A673 (cell line): ENCODE measurements around the gene SNX32. TPM values are rescaled to one million over a fixed set of nuclear protein-coding genes. Genes with fewer than 3 reads are reported as not detected.

Experiments used
- BruUV-seq: library from RNA; stranded (reverse); fragments of 400-500 nt; replicated peaks from 2 replicates; lab custom pipeline; 2021; lab: Mats Ljungman, UMichigan
- CTCF ChIA-PET: fragments of 300-600 bp; sonication (Branson Sonifier 250); formaldehyde crosslinking; loops from one replicate; lab custom pipeline; 2022; ENCODE audit warnings: antibody characterized with exemption; lab: Charles Lee
- POLR2A ChIA-PET: fragments of 300-600 bp; sonication (Branson Sonifier 250); formaldehyde crosslinking; loops from one replicate; lab custom pipeline; 2022; ENCODE audit warnings: antibody characterized with exemption; ENCODE audit not compliant: low non-redundant PET; lab: Charles Lee
- DNase-seq: peaks from one replicate; pipeline ENCODE4 v3.0.0-alpha.2; 2015; ENCODE audit warnings: low spot score
- H3K27ac ChIP-seq: fragments of 200-600 bp; sonication (generic); 2 replicates; pipeline ENCODE4 v1.5.1; 2016; ENCODE audit warnings: mixed run types, low read depth, mild to moderate bottlenecking, mixed read lengths, antibody characterized with exemption, low read length; ENCODE audit not compliant: poor library complexity, severe bottlenecking
- H3K27me3 ChIP-seq: fragments of 200-600 bp; sonication (generic); replicated peaks from 2 replicates; pipeline ENCODE4 v1.6.1; 2017; ENCODE audit warnings: mixed run types, low read depth, mild to moderate bottlenecking, mixed read lengths, antibody characterized with exemption, low read length; ENCODE audit not compliant: insufficient read depth, poor library complexity
- H3K36me3 ChIP-seq: fragments of 200-600 bp; sonication (generic); 2 replicates; pipeline ENCODE4 v1.6.1; 2016; ENCODE audit warnings: mixed run types, mild to moderate bottlenecking, mixed read lengths, antibody characterized with exemption, low read length; ENCODE audit not compliant: insufficient read depth, poor library complexity, severe bottlenecking
- H3K4me1 ChIP-seq: fragments of 200-600 bp; sonication (generic); 2 replicates; pipeline ENCODE4 v1.6.1; 2017; ENCODE audit warnings: mixed run types, mild to moderate bottlenecking, mixed read lengths, antibody characterized with exemption, low read length; ENCODE audit not compliant: insufficient read depth, poor library complexity, severe bottlenecking
- H3K4me3 ChIP-seq: fragments of 200-600 bp; sonication (generic); 2 replicates; pipeline ENCODE4 v1.5.1; 2016; ENCODE audit warnings: low read depth, mixed run types, mild to moderate bottlenecking, mixed read lengths, low read length; ENCODE audit not compliant: poor library complexity, severe bottlenecking
- H3K9me3 ChIP-seq: fragments of 200-600 bp; sonication (generic); 2 replicates; pipeline ENCODE4 v1.6.1; 2016; ENCODE audit warnings: mixed run types, low read depth, mild to moderate bottlenecking, mixed read lengths, antibody characterized with exemption, low read length; ENCODE audit not compliant: poor library complexity, severe bottlenecking
- EZH2 ChIP-seq: fragments of 200-600 bp; sonication (generic); IDR thresholded peaks from 2 replicates; pipeline ENCODE4 v1.6.1; 2017; ENCODE audit warnings: borderline replicate concordance, low read depth, mild to moderate bottlenecking, mixed read lengths, antibody characterized with exemption, low read length; ENCODE audit not compliant: poor library complexity, severe bottlenecking
- intact Hi-C: fragments of 100-400 bp; cut with micrococcal nuclease; formaldehyde crosslinking; loops from one replicate; pipeline ENCODE4 v1.10.0; 2022; ENCODE audit not compliant: unreplicated experiment
- total RNA-seq: library from RNA; stranded (reverse); gene quantifications from 2 replicates; pipeline ENCODE4 v1.2.3, GENCODE V29; 2021
- TF ChIP-seq, protein P1 (sequence below): fragments of 300-800, 200-600 bp; sonication (generic); conservative IDR thresholded peaks from 2 replicates; pipeline ENCODE4 v1.5.1; 2017; ENCODE audit warnings: low read depth, mild to moderate bottlenecking, antibody characterized with exemption, low read length, moderate library complexity, mixed read lengths

The SNX32 gene
- total RNA-seq, 1 experiment from 2014 or later = 2.1 TPM

DNA sequence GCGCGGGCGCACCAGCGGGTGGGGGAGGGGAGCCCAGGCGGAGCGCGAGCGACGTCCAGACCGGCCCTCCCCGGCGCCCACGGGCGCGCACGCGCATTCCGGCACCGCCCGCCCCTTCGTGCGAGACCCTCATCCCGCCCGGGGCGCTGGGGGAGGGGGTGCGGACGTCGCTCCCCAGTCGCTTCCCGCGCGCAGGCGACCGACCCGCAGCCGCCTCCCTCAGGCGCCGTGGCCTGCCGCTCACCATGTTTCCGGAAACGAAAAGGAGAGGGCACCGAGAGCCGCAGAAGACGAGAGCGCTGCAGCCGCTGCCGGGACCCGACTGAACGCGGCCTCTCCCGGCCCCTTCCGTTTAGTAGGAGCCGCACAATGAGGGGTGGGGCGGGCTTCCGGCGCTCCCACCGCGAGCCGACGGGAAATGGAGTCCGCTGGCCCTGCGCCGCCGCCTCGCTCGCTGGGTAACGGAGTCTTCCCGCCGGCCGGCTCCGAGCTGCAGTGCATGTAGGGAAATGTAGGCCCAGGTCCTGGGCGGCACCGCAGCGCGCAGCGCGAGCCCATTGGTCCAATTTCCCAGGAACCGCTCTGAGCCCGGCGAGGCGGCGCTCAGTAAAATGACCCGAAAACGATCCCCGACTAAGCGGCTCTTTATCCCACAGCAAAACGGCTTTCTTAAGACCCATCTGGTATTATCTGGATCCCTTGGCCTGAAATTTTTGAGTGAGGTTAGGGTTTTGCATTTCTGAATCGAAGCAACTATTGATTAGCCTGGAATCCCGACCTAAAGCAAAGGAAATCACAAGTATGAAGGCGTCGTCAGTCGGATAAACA is 24.3 kb downstream of the SNX32 start, which contains the start of gene CFL1:
Gene CFL1 (minus strand): TSS at position 328 of the 828 bp plus-strand sequence. CDS start 81 bp downstream, at position 247.
- peak; percentile 100 for DNase-seq
- H3K27me3 ChIP-seq = no peaks in the 10 kb centered on the region
- peak within 1 kb of the TSS; percentile 95 for H3K4me3 ChIP-seq
- TF ChIP-seq, protein P1, sequence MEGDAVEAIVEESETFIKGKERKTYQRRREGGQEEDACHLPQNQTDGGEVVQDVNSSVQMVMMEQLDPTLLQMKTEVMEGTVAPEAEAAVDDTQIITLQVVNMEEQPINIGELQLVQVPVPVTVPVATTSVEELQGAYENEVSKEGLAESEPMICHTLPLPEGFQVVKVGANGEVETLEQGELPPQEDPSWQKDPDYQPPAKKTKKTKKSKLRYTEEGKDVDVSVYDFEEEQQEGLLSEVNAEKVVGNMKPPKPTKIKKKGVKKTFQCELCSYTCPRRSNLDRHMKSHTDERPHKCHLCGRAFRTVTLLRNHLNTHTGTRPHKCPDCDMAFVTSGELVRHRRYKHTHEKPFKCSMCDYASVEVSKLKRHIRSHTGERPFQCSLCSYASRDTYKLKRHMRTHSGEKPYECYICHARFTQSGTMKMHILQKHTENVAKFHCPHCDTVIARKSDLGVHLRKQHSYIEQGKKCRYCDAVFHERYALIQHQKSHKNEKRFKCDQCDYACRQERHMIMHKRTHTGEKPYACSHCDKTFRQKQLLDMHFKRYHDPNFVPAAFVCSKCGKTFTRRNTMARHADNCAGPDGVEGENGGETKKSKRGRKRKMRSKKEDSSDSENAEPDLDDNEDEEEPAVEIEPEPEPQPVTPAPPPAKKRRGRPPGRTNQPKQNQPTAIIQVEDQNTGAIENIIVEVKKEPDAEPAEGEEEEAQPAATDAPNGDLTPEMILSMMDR = no peak
- no peak for TF ChIP-seq EZH2
- H3K36me3 ChIP-seq = peaks cover 50% of the 10 kb centered on the region
- no TSS peak for BruUV-seq
- no peaks in the 10 kb centered on the region for H3K9me3 ChIP-seq
- POLR2A ChIA-PET = interaction anchor here (0.5 to 0.7 kb wide), 4 partner anchors 117 to 445 kb away, joined by 3 to 18 read pairs (median 11); no protein-coding TSS in a partner anchor
- H3K4me1 ChIP-seq = peaks cover 25% of the 10 kb centered on the region
- CTCF ChIA-PET = interaction anchor here (0.6 to 2.4 kb wide), 3 partner anchors 13 to 77 kb away, joined by 3 to 14 read pairs (median 10); partner anchors contain the start of genes AP5B1 and FIBP
- intact Hi-C loops = loop anchor here (1.0 to 5.0 kb wide), 2 partner anchors 30 to 1081 kb away; partner anchors contain the start of genes FIBP and SF1
- H3K27ac ChIP-seq = peak within 1 kb of the TSS; percentile 99

DNA sequence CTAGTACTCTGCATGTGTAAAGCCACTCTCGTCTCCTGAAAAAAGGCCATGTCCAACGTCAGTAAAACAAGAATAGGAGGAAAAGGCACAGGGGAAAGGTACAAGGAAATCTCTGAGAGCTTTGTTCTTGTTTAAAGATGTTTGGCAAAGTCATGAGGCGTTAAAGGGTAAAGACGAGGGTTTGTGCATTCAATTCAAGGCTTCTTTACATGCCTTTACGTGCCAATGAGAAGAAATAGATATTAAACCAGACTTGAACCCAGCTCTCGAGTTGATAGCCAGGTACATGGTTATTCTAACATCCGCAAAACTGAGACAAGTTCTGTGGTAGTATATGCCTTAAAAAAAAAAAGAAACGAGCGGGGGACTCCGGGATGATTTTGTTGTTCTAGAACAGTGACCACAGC is 24.9 kb downstream of the SNX32 start:
- intact Hi-C loops = loop anchor here (1.0 to 5.0 kb wide), 2 partner anchors 30 to 1081 kb away; partner anchors contain the start of genes FIBP and SF1
- no peak for DNase-seq
- BruUV-seq = no TSS peak
- Histone ChIP-seq H3K4me3 (peak overlapping the region; percentile 95), H3K36me3 (peaks cover 50% of the 10 kb centered on the region), H3K9me3 (no peaks in the 10 kb centered on the region), H3K27ac (peak overlapping the region; percentile 99), H3K27me3 (no peaks in the 10 kb centered on the region), H3K4me1 (peaks cover 25% of the 10 kb centered on the region)
- CTCF ChIA-PET = interaction anchor here (0.6 to 2.4 kb wide), 4 partner anchors 13 to 30 kb away, joined by 3 to 14 read pairs (median 12); partner anchors contain the start of gene FIBP
- POLR2A ChIA-PET = interaction anchor here (0.6 to 1.4 kb wide), 4 partner anchors 32 to 446 kb away, joined by 3 to 18 read pairs (median 8); partner anchors contain the start of gene CCDC85B
- TF ChIP-seq, protein P1 = no peak
- no peak for TF ChIP-seq EZH2

DNA sequence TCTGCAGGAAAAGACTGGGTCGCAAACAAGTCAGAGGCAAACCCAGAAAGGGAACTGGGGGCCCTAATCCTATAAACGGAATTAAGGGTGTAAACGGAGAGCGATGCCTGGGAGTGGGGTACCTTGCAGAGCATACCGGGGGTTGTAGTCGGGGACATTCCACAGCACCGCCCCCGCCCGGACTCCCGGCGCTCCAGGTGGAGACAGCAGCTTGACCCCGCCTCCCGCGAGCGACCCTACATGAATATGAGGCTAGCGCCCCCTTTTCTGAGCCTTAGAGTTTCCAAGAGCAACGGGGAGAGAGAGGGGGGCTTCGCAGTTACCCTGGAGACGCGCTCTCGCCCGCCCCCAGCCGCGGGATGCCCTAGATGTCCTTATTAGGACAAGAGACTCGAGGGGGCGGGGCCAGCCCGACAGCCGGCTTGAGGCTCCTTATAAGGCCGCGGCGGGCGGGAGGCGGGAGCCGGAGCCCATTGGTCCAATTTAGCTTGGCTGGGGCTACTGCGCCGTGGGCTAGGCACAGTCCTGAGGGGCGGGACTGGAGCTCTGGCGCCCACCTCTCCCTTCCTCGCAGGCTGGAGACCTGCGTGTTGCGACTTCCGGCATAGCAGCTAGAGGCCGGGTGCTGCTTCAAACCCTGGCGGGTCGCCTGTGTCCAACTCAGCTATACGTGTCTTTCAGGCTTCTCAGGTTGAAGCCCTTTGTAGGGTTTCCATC is 25.5 kb downstream of the SNX32 start:
- Histone ChIP-seq H3K9me3 (no peaks in the 10 kb centered on the region), H3K27me3 (no peaks in the 10 kb centered on the region), H3K4me3 (peak overlapping the region; percentile 95), H3K27ac (peak overlapping the region; percentile 99), H3K4me1 (peaks cover 25% of the 10 kb centered on the region), H3K36me3 (peaks cover 50% of the 10 kb centered on the region)
- BruUV-seq = no TSS peak
- CTCF ChIA-PET = interaction anchor here (0.5 to 2.4 kb wide), 14 partner anchors 8 to 244 kb away, joined by 3 to 65 read pairs (median 5); partner anchors contain the start of genes CCDC85B, FIBP and PCNX3
- POLR2A ChIA-PET = interaction anchor here (0.5 to 1.4 kb wide), 8 partner anchors 9 to 854 kb away, joined by 3 to 11 read pairs (median 4); partner anchors contain the start of genes CCDC85B and FIBP
- intact Hi-C loops = loop anchor here (5.0 kb wide), 1 partner anchor 1082 kb away; the partner anchor contains the start of gene SF1
- DNase-seq = peak; percentile 100
- TF ChIP-seq EZH2 = no peak
- TF ChIP-seq, protein P1 = peak; percentile 44; the same call in 1 of the 2 replicates
